ENCODE data around the gene ADD2. TPM values are rescaled to one million over a fixed set of nuclear protein-coding genes. Genes with fewer than 3 reads are reported as not detected.

ADD2 gene
- total RNA-seq, 4 donors from 2014 or later = 3.2 to 4.8 (median 4.3) TPM

DNA sequence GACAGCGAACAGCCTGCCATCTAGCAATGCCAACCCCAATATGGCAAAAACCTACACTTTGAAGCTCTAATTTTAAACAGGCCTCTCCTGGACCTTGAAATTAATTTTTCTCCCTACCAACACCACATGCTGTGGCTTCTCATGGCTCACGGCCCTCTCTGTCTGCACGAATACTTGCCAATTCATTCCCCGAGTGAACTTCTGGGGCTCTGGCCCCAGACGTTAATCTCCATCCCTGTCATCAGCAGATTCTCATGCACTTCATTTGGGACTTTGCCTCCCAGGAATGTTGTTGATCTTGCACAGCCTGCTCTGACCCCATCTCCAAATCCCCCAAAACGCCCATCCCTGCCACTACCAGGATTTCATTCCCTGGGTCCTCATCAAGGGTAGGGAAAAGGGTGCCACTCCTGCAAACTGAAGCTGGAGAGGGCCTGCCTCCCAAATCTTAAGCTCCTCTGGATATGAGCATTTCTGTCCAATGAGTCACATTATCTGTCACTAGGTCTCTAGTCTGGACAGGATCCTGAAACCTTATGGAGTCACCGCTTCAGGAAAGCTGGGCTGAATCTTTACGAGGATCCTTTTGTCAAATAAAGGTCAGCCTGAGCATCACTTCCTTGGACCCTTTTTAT is 12.0 kb upstream of the ADD2 start:
- TF ChIP-seq, protein P1, sequence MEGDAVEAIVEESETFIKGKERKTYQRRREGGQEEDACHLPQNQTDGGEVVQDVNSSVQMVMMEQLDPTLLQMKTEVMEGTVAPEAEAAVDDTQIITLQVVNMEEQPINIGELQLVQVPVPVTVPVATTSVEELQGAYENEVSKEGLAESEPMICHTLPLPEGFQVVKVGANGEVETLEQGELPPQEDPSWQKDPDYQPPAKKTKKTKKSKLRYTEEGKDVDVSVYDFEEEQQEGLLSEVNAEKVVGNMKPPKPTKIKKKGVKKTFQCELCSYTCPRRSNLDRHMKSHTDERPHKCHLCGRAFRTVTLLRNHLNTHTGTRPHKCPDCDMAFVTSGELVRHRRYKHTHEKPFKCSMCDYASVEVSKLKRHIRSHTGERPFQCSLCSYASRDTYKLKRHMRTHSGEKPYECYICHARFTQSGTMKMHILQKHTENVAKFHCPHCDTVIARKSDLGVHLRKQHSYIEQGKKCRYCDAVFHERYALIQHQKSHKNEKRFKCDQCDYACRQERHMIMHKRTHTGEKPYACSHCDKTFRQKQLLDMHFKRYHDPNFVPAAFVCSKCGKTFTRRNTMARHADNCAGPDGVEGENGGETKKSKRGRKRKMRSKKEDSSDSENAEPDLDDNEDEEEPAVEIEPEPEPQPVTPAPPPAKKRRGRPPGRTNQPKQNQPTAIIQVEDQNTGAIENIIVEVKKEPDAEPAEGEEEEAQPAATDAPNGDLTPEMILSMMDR (IDR thresholded peaks at IDR 0.05) = no peak
- DNase-seq (ENCODE audit: low spot score) = no peak
- ATAC-seq (ENCODE audit: low FRiP score) = no peak

DNA sequence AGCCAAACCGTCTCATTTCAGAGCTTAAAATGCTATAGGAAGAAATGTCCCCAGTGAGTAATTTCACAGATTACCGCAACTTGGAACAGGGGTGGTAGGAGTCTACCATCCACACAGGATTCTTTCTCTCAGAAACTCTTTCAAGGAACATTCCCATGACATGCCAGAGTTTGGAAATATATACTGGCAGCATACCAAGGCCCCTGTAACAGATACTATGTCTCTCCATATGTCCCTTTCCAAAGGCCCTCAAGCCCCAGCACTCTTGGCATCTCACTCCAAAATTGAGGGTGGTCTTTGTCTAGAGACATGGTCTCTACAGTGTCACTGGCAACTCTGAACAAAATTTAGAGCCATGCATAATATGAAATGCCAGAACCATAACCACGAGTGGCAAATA is 11.5 kb upstream of the ADD2 start:
- no peak for ATAC-seq (ENCODE audit: low FRiP score)
- TF ChIP-seq, protein P1 (IDR thresholded peaks at IDR 0.05) = no peak

DNA sequence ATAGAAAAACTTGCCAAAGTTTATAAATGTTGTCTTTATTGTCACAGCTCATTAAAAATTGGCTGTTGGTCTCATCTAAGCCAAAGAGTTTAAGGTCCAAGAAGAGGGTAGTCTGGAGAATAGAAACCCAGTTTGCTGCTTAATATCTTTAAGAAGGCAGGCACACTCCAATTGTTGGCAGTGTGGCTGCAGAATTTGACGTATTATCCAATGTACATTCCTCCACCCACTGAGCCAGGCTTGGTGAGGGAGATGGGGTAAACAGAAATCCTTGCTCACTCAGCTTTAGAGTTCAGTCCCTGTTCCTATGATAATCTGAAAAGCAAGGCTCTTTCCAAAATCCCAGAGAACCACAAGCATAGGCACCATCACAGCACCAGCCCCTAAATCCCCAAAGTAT is 10.7 kb upstream of the ADD2 start:
- DNase-seq (ENCODE audit: low spot score) (no peak), ATAC-seq (ENCODE audit: low FRiP score) (no peak)
- TF ChIP-seq, protein P1 (IDR thresholded peaks at IDR 0.05) = no peak

More for the DNA sequence above, 11.5 kb upstream of the ADD2 start:
- DNase-seq (ENCODE audit: low spot score) = no peak

DNA sequence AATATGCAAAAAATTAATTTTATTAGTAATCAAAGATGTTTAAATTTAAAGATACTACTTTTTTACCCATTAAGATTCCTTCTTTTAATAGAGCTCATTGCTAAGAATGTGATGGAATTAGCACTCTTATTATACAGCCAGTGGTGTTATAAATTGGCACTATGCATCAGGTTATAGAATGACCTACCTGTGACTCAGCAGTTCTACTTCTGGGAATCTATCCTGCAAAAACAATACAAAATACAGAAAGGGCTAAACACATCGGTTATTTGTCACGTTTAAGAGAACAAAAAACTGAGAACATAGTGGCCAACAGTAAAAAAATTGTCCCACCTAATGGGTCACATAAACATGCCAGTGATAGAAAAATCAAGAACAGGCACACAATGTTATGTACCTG is 9.4 kb upstream of the ADD2 start:
- no peak for ATAC-seq (ENCODE audit: low FRiP score)
- DNase-seq (ENCODE audit: low spot score) = no peak
- TF ChIP-seq, protein P1 (IDR thresholded peaks at IDR 0.05) = no peak

DNA sequence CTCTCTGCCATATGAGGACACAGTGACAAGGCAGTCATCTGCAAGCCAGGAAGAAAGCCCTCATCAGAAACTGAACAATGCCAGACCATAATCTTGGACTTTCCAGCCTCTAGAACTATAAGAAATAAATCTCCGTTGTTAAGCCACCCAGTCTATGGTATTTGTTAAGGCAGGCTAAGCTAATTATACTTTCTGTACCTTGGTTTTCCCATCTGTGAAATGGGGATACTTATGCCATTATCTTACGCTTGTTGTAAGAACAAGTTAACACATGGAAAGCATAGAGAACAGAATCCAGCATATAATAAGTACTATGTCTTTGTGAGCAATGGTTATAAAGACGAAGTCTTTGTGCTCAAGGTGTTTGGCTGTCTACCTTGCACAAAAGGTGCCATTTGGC is 8.3 kb upstream of the ADD2 start:
- no peak for DNase-seq (ENCODE audit: low spot score)
- TF ChIP-seq, protein P1 (IDR thresholded peaks at IDR 0.05) = no peak
- no peak for ATAC-seq (ENCODE audit: low FRiP score)

DNA sequence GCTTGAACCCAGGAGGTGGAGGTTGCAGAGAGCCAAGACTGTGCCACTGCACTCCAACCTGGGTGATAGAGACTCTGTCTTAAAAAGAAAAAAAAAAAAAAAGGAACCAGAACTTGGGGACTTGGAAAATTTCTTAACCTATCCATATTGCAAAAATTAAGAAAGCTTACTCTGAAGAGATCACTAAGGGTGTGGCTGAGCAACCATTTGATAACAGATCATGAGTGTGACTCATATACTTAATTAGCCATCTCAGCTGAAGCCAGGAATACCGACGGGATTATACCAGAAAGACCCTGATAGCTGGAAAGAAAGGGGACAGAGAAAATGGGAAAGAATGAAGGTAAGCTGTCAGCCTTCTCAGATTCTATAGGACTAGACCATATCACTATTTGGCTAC is 7.1 kb upstream of the ADD2 start:
- ATAC-seq (ENCODE audit: low FRiP score) (no peak), DNase-seq (ENCODE audit: low spot score) (no peak)
- TF ChIP-seq, protein P1 (IDR thresholded peaks at IDR 0.05) = no peak

DNA sequence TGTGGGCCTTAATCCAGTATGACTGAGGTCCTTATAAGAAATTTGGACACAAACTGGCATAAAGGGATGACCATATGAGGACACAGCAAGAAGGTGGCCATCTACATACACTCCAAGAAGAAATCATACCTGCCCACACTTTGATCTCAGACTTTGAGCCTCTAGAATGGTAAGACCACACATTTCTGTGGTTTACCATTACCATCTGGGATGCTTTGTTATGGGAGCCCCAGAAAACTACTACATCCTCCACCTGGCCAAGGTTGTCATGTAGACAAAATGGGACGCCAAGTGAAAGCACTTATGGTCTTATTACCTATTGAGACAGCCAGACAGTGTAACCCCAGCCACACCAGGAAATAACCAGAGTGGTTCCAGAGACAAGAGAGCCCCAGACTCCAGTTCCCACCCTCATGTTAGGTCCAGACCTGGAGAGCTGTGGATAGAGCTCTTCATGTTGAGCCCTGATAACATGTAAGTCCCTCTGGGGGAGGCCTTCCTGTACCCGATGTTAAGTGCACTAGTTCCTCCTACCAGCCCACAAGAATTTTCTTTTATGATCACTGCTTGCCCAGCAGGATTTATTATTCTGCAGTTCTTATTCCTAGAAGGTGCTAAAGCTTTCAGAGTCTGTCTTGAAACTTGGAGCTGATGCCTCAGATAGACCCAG is 4.6 kb upstream of the ADD2 start:
- ATAC-seq (ENCODE audit: low FRiP score) = no peak

More for the DNA sequence above, 4.6 kb upstream of the ADD2 start:
- TF ChIP-seq, protein P1 (IDR thresholded peaks at IDR 0.05) = no peak
- no peak for DNase-seq (ENCODE audit: low spot score)

Data from omental fat pad (tissue), 4 donors.